A673 (cell line): ENCODE measurements around the gene PTH2. TPM values are rescaled to one million over a fixed set of nuclear protein-coding genes. Genes with fewer than 3 reads are reported as not detected.

Experiments
- BruUV-seq: library from RNA; stranded (reverse); fragments of 400-500 nt; replicated peaks from 2 replicates; lab custom pipeline; 2021; lab: Mats Ljungman, UMichigan
- CTCF ChIA-PET: fragments of 300-600 bp; sonication (Branson Sonifier 250); formaldehyde crosslinking; loops from one replicate; lab custom pipeline; 2022; ENCODE audit warnings: antibody characterized with exemption; lab: Charles Lee
- POLR2A ChIA-PET: fragments of 300-600 bp; sonication (Branson Sonifier 250); formaldehyde crosslinking; loops from one replicate; lab custom pipeline; 2022; ENCODE audit warnings: antibody characterized with exemption; ENCODE audit not compliant: low non-redundant PET; lab: Charles Lee
- DNase-seq: peaks from one replicate; pipeline ENCODE4 v3.0.0-alpha.2; 2015; ENCODE audit warnings: low spot score
- H3K27ac ChIP-seq: fragments of 200-600 bp; sonication (generic); 2 replicates; pipeline ENCODE4 v1.5.1; 2016; ENCODE audit warnings: mixed run types, low read depth, mild to moderate bottlenecking, mixed read lengths, antibody characterized with exemption, low read length; ENCODE audit not compliant: poor library complexity, severe bottlenecking
- H3K27me3 ChIP-seq: fragments of 200-600 bp; sonication (generic); replicated peaks from 2 replicates; pipeline ENCODE4 v1.6.1; 2017; ENCODE audit warnings: mixed run types, low read depth, mild to moderate bottlenecking, mixed read lengths, antibody characterized with exemption, low read length; ENCODE audit not compliant: insufficient read depth, poor library complexity
- H3K36me3 ChIP-seq: fragments of 200-600 bp; sonication (generic); 2 replicates; pipeline ENCODE4 v1.6.1; 2016; ENCODE audit warnings: mixed run types, mild to moderate bottlenecking, mixed read lengths, antibody characterized with exemption, low read length; ENCODE audit not compliant: insufficient read depth, poor library complexity, severe bottlenecking
- H3K4me1 ChIP-seq: fragments of 200-600 bp; sonication (generic); 2 replicates; pipeline ENCODE4 v1.6.1; 2017; ENCODE audit warnings: mixed run types, mild to moderate bottlenecking, mixed read lengths, antibody characterized with exemption, low read length; ENCODE audit not compliant: insufficient read depth, poor library complexity, severe bottlenecking
- H3K4me3 ChIP-seq: fragments of 200-600 bp; sonication (generic); 2 replicates; pipeline ENCODE4 v1.5.1; 2016; ENCODE audit warnings: low read depth, mixed run types, mild to moderate bottlenecking, mixed read lengths, low read length; ENCODE audit not compliant: poor library complexity, severe bottlenecking
- H3K9me3 ChIP-seq: fragments of 200-600 bp; sonication (generic); 2 replicates; pipeline ENCODE4 v1.6.1; 2016; ENCODE audit warnings: mixed run types, low read depth, mild to moderate bottlenecking, mixed read lengths, antibody characterized with exemption, low read length; ENCODE audit not compliant: poor library complexity, severe bottlenecking
- EZH2 ChIP-seq: fragments of 200-600 bp; sonication (generic); IDR thresholded peaks from 2 replicates; pipeline ENCODE4 v1.6.1; 2017; ENCODE audit warnings: borderline replicate concordance, low read depth, mild to moderate bottlenecking, mixed read lengths, antibody characterized with exemption, low read length; ENCODE audit not compliant: poor library complexity, severe bottlenecking
- intact Hi-C: fragments of 100-400 bp; cut with micrococcal nuclease; formaldehyde crosslinking; loops from one replicate; pipeline ENCODE4 v1.10.0; 2022; ENCODE audit not compliant: unreplicated experiment
- total RNA-seq: library from RNA; stranded (reverse); gene quantifications from 2 replicates; pipeline ENCODE4 v1.2.3, GENCODE V29; 2021
- TF ChIP-seq, protein P1 (sequence below): fragments of 300-800, 200-600 bp; sonication (generic); conservative IDR thresholded peaks from 2 replicates; pipeline ENCODE4 v1.5.1; 2017; ENCODE audit warnings: low read depth, mild to moderate bottlenecking, antibody characterized with exemption, low read length, moderate library complexity, mixed read lengths

PTH2 gene
- total RNA-seq, 1 experiment from 2014 or later, result not detected

DNA sequence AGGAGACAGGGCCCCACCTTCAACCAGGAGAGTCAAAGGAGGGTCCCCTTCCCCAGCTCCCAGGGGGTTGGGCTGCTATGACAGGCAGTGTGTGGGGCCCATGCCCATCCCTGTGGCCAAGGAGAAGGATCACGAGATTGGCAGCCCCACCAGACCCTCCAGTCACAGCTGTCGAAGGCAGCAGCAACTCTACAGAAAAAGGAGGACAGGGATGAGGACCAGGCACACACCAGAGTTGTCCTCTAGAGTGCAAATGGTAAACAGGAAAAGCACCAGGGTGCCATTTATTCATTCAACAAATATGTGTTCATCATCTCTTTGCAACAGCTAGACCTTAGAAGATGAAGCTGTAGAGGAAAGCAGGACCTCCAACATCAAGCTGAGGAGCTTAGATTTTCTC, 4.1 kb downstream of the PTH2 start:
- H3K27ac ChIP-seq, result no peak overlapping the region
- intact Hi-C loops, result no loop called here
- CTCF ChIA-PET, result no interaction called here
- peaks cover 8% of the 10 kb centered on the region for H3K4me1 ChIP-seq
- H3K9me3 ChIP-seq, result no peaks in the 10 kb centered on the region
- DNase-seq, result no peak
- no peak for TF ChIP-seq EZH2
- TF ChIP-seq, protein P1, sequence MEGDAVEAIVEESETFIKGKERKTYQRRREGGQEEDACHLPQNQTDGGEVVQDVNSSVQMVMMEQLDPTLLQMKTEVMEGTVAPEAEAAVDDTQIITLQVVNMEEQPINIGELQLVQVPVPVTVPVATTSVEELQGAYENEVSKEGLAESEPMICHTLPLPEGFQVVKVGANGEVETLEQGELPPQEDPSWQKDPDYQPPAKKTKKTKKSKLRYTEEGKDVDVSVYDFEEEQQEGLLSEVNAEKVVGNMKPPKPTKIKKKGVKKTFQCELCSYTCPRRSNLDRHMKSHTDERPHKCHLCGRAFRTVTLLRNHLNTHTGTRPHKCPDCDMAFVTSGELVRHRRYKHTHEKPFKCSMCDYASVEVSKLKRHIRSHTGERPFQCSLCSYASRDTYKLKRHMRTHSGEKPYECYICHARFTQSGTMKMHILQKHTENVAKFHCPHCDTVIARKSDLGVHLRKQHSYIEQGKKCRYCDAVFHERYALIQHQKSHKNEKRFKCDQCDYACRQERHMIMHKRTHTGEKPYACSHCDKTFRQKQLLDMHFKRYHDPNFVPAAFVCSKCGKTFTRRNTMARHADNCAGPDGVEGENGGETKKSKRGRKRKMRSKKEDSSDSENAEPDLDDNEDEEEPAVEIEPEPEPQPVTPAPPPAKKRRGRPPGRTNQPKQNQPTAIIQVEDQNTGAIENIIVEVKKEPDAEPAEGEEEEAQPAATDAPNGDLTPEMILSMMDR, result no peak
- no TSS peak for BruUV-seq
- H3K4me3 ChIP-seq, result no peak overlapping the region
- H3K36me3 ChIP-seq, result no peaks in the 10 kb centered on the region
- H3K27me3 ChIP-seq, result peaks cover 52% of the 10 kb centered on the region
- POLR2A ChIA-PET, result no interaction called here

DNA sequence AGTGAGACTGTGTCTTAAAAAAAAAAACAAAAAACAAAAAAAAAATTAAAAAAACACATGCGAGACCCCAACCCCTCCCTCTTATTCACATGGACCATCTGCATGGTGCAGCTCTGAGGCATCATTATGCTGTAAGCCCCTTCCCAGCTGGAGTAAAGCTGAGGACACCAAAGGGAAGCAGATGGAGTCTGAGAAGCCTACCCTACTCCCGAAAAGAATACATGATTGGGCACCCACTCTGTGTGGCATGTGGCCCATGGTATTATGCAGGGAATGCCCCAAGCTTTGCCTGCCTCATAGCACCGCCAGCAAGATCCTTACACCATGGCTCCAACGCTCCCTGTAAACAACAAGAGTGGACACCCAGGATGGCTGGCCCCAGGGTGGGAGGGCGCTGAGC, 4.7 kb downstream of the PTH2 start:
- no TSS peak for BruUV-seq
- TF ChIP-seq, protein P1, result no peak
- TF ChIP-seq EZH2, result no peak
- intact Hi-C loops, result no loop called here
- H3K36me3 ChIP-seq, result no peaks in the 10 kb centered on the region
- POLR2A ChIA-PET, result no interaction called here
- no peak overlapping the region for H3K27ac ChIP-seq
- H3K4me3 ChIP-seq, result no peak overlapping the region
- peaks cover 8% of the 10 kb centered on the region for H3K4me1 ChIP-seq
- CTCF ChIA-PET, result interaction anchor here (0.6 kb wide), 1 partner anchor 11 kb away, joined by 3 read pairs; no protein-coding TSS in a partner anchor
- H3K27me3 ChIP-seq, result peaks cover 45% of the 10 kb centered on the region
- H3K9me3 ChIP-seq, result no peaks in the 10 kb centered on the region
- DNase-seq, result no peak

DNA sequence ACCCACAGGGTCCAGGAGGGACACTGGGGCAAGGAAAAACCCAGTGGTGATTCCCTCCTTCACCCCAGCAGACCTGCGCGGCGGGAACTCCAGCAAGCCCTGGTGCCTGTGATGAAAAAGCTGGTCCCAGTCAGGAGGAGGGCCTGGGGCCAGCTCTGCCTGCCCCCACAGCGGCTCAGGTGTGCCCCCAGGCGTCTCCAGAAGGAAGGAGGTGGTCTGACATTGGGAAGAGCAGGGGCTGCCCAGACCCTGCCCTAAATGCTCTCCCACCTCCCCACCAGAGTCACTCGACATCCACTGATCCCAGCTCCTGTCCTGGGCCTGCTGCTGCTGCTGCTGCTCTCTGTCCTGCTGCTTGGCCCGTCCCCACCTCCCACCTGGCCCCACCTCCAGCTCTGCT, 6.2 kb downstream of the PTH2 start:
- no peaks in the 10 kb centered on the region for H3K9me3 ChIP-seq
- intact Hi-C loops, result no loop called here
- no peak for TF ChIP-seq EZH2
- TF ChIP-seq, protein P1, result no peak
- no TSS peak for BruUV-seq
- no peak overlapping the region for H3K27ac ChIP-seq
- H3K27me3 ChIP-seq, result peaks cover 31% of the 10 kb centered on the region
- peaks cover 5% of the 10 kb centered on the region for H3K4me1 ChIP-seq
- CTCF ChIA-PET, result no interaction called here
- POLR2A ChIA-PET, result interaction anchor here (0.5 kb wide), 1 partner anchor 193 kb away, joined by 3 read pairs; no protein-coding TSS in a partner anchor
- no peak overlapping the region for H3K4me3 ChIP-seq
- no peak for DNase-seq
- no peaks in the 10 kb centered on the region for H3K36me3 ChIP-seq
